Endothelial cell of umbilical vein (primary cell): ENCODE measurements around the gene ITGA2B. TPM values are rescaled to one million over a fixed set of nuclear protein-coding genes. Genes with fewer than 3 reads are reported as not detected.

Source experiments
- BruUV-seq: library from RNA; stranded (reverse); fragments of 400-500 nt; replicated peaks from 2 replicates; lab custom pipeline; 2021; lab: Mats Ljungman, UMichigan
- CTCF ChIA-PET: fragments of 300-600, 350-600 bp; sonication (Branson Sonifier 250); formaldehyde crosslinking; loops from one replicate; lab custom pipeline; 2021; ENCODE audit warnings: antibody characterized with exemption, inconsistent platforms; lab: Charles Lee
- POLR2A ChIA-PET: fragments of 300-600, 350-600 bp; sonication (Branson Sonifier 250); formaldehyde crosslinking; loops from one replicate; lab custom pipeline; 2021; ENCODE audit warnings: antibody characterized with exemption, inconsistent platforms; lab: Charles Lee
- DNase-seq: peaks from one replicate; pipeline ENCODE4 v3.0.0-alpha.2; 2011; ENCODE audit warnings: low read depth, low spot score
- FAIRE-seq: peaks from 2 replicates; lab custom pipeline; 2011; peaks lifted over from hg19 to GRCh38; lab: Jason Lieb, UNC
- H2AFZ ChIP-seq: 2 replicates; pipeline ENCODE4 v1.6.0; 2012; ENCODE audit warnings: low read depth, low read length, control low read depth, inconsistent platforms
- H3K27ac ChIP-seq: 2 replicates; pipeline ENCODE4 v1.5.1; 2011; ENCODE audit warnings: low read depth, mild to moderate bottlenecking, control low read depth, low read length, moderate library complexity; ENCODE audit not compliant: insufficient read depth
- H3K27me3 ChIP-seq, 2 experiments: 2 replicates each; pipeline versions ENCODE4 v1.6.0 to v1.6.1; 2011; ENCODE audit warnings: low read length in 2 of 2, mixed read lengths in 1 of 2; ENCODE audit not compliant: control insufficient read depth in 2 of 2, insufficient read depth in 2 of 2
- H3K36me3 ChIP-seq, 2 experiments: 2 replicates in 1 of 2; 3 replicates in 1 of 2; pipeline ENCODE4 v1.5.1; 2011; ENCODE audit warnings: low read length in 2 of 2, mild to moderate bottlenecking in 1 of 2, moderate library complexity in 1 of 2; ENCODE audit not compliant: control insufficient read depth in 2 of 2, insufficient read depth in 2 of 2; ENCODE audit errors: extremely low read depth in 1 of 2
- H3K4me1 ChIP-seq: 3 replicates; pipeline ENCODE4 v1.5.1; 2011; ENCODE audit warnings: mild to moderate bottlenecking, low read length; ENCODE audit not compliant: control insufficient read depth, insufficient read depth; ENCODE audit errors: extremely low read depth
- H3K4me2 ChIP-seq: 2 replicates; pipeline ENCODE4 v1.6.1; 2011; ENCODE audit warnings: low read length, control low read depth, mixed read lengths; ENCODE audit not compliant: insufficient read depth
- H3K4me3 ChIP-seq, 3 experiments: fragments of 200-600 bp in 1 of 3; sonication (generic), shearing (Covaris generic) in 1 of 3; replicated peaks in 1 of 3; 2 replicates each; pipeline ENCODE4 v1.5.1; 2011 to 2016; ENCODE audit warnings: control low read depth in 3 of 3, low read length in 3 of 3, mild to moderate bottlenecking in 2 of 3, inconsistent platforms in 1 of 3, low read depth in 1 of 3, moderate library complexity in 1 of 3; ENCODE audit not compliant: insufficient read depth in 1 of 3
- H3K79me2 ChIP-seq: 2 replicates; pipeline ENCODE4 v1.6.0; 2012; ENCODE audit warnings: low read length, inconsistent platforms; ENCODE audit not compliant: control insufficient read depth, insufficient read depth
- H3K9ac ChIP-seq: replicated peaks from 2 replicates; pipeline ENCODE3; 2011; ENCODE audit warnings: low read length, control low read depth; ENCODE audit not compliant: insufficient read depth; ENCODE audit errors: extremely low read depth
- H3K9me1 ChIP-seq: replicated peaks from 3 replicates; pipeline ENCODE4 v1.6.0; 2011; ENCODE audit warnings: mild to moderate bottlenecking, low read length; ENCODE audit not compliant: control insufficient read depth, insufficient read depth; ENCODE audit errors: extremely low read depth
- H3K9me3 ChIP-seq: replicated peaks from 2 replicates; pipeline ENCODE4 v1.5.1; 2012; ENCODE audit warnings: low read length, inconsistent platforms; ENCODE audit not compliant: control insufficient read depth, insufficient read depth
- H4K20me1 ChIP-seq: replicated peaks from 2 replicates; pipeline ENCODE3; 2011; ENCODE audit warnings: mild to moderate bottlenecking, low read length; ENCODE audit not compliant: control insufficient read depth, insufficient read depth; ENCODE audit errors: extremely low read depth
- EZH2 ChIP-seq: IDR thresholded peaks from 2 replicates; pipeline ENCODE4 v1.6.1; 2012; ENCODE audit warnings: borderline replicate concordance, low read depth, mild to moderate bottlenecking, moderate library complexity, low read length, inconsistent platforms; ENCODE audit not compliant: severe bottlenecking
- FOS ChIP-seq: IDR thresholded peaks from 2 replicates; pipeline ENCODE4 v1.6.1; 2011; ENCODE audit warnings: mild to moderate bottlenecking, low read length, moderate library complexity, borderline replicate concordance; ENCODE audit not compliant: insufficient read depth
- GATA2 ChIP-seq: IDR thresholded peaks from 2 replicates; pipeline ENCODE4 v1.7.0; 2011; ENCODE audit warnings: low read depth, mild to moderate bottlenecking, moderate library complexity, mixed read lengths, low read length; ENCODE audit not compliant: insufficient read length, insufficient read depth
- JUN ChIP-seq: IDR thresholded peaks from 2 replicates; pipeline ENCODE4 v1.6.1; 2011; ENCODE audit warnings: borderline replicate concordance, low read depth; ENCODE audit not compliant: insufficient read length, insufficient read depth
- MAX ChIP-seq: IDR thresholded peaks from 2 replicates; pipeline ENCODE4 v1.6.1; 2011; ENCODE audit not compliant: insufficient read depth, insufficient read length
- MYC ChIP-seq: IDR thresholded peaks from one replicate; pipeline ENCODE4 v1.6.1; 2011; ENCODE audit warnings: mild to moderate bottlenecking, low read depth, low read length
- POLR2A ChIP-seq: IDR thresholded peaks from 2 replicates; pipeline ENCODE4 v1.6.1; 2012; ENCODE audit warnings: low read depth, mild to moderate bottlenecking, control low read depth, low read length
- POLR2AphosphoS5 ChIP-seq: IDR thresholded peaks from 2 replicates; pipeline ENCODE4 v1.6.1; 2012; ENCODE audit warnings: low read depth, mild to moderate bottlenecking, control low read depth, low read length, moderate library complexity; ENCODE audit not compliant: insufficient read depth
- dilution Hi-C: fragments of 300-500 bp; cut with MboI; formaldehyde crosslinking; loops from one replicate; pipeline ENCODE4 v1.15.0; 2019; ENCODE audit warnings: low sequenced_read_pairs; ENCODE audit not compliant: extremely low pct_ligation_motif_present
- intact Hi-C: fragments of 100-400 bp; cut with micrococcal nuclease; formaldehyde crosslinking; loops from one replicate; pipeline ENCODE4 v1.10.0; 2022
- polyA plus RNA-seq, 4 experiments: library from polyadenylated mRNA; depleted of rRNA in 3 of 4; stranded (reverse) in 3 of 4; unstranded in 1 of 4; fragments of >200 nt; gene quantifications; 2 replicates each; pipeline versions ENCODE4 v1.2.1 to v1.2.3, GENCODE V29; 2011 to 2012; ENCODE audit warnings: missing spikeins in 1 of 4
- total RNA-seq: library from RNA; stranded (reverse); gene quantifications from 2 replicates; pipeline ENCODE4 v1.2.3, GENCODE V29; 2021
- TF ChIP-seq, protein P1 (sequence below), 2 donors: IDR thresholded peaks; 1 replicate in 1 of 2; 2 replicates in 1 of 2; pipeline ENCODE4 v1.5.1; 2011; ENCODE audit warnings: low read length in 2 of 2, mild to moderate bottlenecking in 2 of 2, moderate library complexity in 2 of 2, control low read depth in 1 of 2, inconsistent platforms in 1 of 2, low read depth in 1 of 2; ENCODE audit not compliant: insufficient read depth in 1 of 2; ENCODE audit errors: extremely low read depth in 1 of 2

ITGA2B gene
- total and polyA plus RNA-seq, 2 donors (not counting 3 experiments of a cell fraction or from before 2014, with no cell fraction given), result 0.26 to 0.82 TPM

GRCh38 chr17:44358066-44358465 is 31.4 kb downstream of the ITGA2B start:
- Histone ChIP-seq H3K27ac (no peak overlapping the region), H3K4me2 (no peak overlapping the region), H3K9ac (no peak overlapping the region), H2AFZ (no peak overlapping the region), H3K4me3 (no peak overlapping the region), H3K9me3 (no peaks in the 10 kb centered on the region), H3K27me3 (no peaks in the 10 kb centered on the region), H3K9me1 (no peaks in the 10 kb centered on the region), H4K20me1 (no peaks in the 10 kb centered on the region), H3K79me2 (no peaks in the 10 kb centered on the region), H3K36me3 (peaks cover 0 to 1% of the 10 kb centered on the region in 2 experiments), H3K4me1 (peaks cover 5% of the 10 kb centered on the region)
- FAIRE-seq (no peak), DNase-seq (no peak)
- TF ChIP-seq POLR2AphosphoS5 (no peak), MYC (no peak), POLR2A (no peak), FOS (no peak), MAX (no peak), JUN (no peak), EZH2 (no peak), GATA2 (no peak)
- TF ChIP-seq, protein P1, sequence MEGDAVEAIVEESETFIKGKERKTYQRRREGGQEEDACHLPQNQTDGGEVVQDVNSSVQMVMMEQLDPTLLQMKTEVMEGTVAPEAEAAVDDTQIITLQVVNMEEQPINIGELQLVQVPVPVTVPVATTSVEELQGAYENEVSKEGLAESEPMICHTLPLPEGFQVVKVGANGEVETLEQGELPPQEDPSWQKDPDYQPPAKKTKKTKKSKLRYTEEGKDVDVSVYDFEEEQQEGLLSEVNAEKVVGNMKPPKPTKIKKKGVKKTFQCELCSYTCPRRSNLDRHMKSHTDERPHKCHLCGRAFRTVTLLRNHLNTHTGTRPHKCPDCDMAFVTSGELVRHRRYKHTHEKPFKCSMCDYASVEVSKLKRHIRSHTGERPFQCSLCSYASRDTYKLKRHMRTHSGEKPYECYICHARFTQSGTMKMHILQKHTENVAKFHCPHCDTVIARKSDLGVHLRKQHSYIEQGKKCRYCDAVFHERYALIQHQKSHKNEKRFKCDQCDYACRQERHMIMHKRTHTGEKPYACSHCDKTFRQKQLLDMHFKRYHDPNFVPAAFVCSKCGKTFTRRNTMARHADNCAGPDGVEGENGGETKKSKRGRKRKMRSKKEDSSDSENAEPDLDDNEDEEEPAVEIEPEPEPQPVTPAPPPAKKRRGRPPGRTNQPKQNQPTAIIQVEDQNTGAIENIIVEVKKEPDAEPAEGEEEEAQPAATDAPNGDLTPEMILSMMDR (IDR thresholded peaks at IDR 0.05; ENCODE audit: extremely low read depth in 1 of 2, insufficient read depth in 1 of 2, low read depth in 1 of 2, low read length in 2 of 2), result no peak
- dilution Hi-C loops (no loop called here), intact Hi-C loops (no loop called here)
- CTCF ChIA-PET, result interaction anchor here (0.6 to 2.1 kb wide), 4 partner anchors 12 to 165 kb away, joined by 3 to 8 read pairs (median 5); partner anchors contain the start of gene ATXN7L3
- POLR2A ChIA-PET, result no interaction called here
- BruUV-seq, result no TSS peak
